Measurements from ENCODE around the gene DHDDS.

Gene DHDDS

DNA sequence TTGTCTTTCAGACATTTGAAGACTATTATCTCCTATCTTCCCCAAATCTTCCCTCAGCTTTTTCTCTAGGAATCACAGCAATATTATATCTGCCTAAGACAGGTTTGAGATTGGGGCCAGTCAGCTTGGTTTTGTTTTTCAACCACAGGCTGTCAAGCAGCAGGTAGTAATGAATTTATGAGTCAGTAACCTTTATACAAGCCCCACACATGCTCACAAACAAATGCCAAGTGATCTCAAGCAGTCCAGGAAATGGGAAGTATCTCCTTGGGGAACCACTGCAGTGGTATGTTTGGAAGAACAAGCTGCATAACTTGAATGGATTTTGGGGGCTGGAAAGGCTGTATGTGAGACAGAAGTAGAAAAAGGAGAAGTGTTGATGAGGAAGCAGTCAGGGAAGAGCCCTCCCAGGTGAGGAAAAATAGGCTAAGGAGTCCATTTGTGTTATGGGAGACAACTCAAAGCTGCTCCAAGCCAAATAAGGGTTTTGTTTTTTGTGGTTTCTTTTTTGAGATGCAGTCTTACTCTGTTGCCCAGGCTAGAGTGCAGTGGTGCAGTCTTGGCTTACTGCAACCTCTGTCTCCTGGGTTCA lies 2.1 kb downstream of the DHDDS start:
- no peak for DNase-seq
- no peaks in the 10 kb centered on the region for H3K9me3 ChIP-seq (ENCODE audit: control insufficient read depth, low read length)
- H3K4ac ChIP-seq (ENCODE audit: low read depth in 1 of 2, low read length in 2 of 2): no peak overlapping the region

DNA sequence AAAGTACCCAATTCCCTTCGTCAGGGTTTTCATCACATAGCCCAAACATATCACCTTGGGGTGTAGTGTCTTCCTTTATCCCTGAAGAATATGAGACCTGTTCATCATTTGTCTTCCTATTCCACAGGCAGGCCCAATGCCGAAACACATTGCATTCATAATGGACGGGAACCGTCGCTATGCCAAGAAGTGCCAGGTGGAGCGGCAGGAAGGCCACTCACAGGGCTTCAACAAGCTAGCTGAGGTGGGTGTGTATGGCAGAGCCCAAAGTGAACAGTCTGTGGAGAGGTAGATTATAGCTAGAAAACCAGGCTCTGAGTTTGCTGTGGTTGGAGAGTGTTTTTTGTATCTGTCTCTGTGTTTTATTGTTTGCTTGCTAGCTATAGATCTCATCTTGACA lies 5.9 kb downstream of the DHDDS start:
- Histone ChIP-seq H2AFZ (ENCODE audit: low read depth, low read length) (no peak overlapping the region), H2AK5ac (ENCODE audit: low read length, severe bottlenecking) (no peak overlapping the region), H3K27ac (ENCODE audit: low read length, poor library complexity, severe bottlenecking) (no peak overlapping the region), H2BK5ac (ENCODE audit: low read depth, low read length, poor library complexity, severe bottlenecking) (no peak overlapping the region), H2BK15ac (ENCODE audit: low read depth, poor library complexity, severe bottlenecking) (no peak overlapping the region), H2BK12ac (ENCODE audit: low read length in 2 of 2) (no peak overlapping the region), H3K27me3 (ENCODE audit: control insufficient read depth in 1 of 2, insufficient read depth in 1 of 2, low read length in 2 of 2) (no peaks in the 10 kb centered on the region), H3K4ac (ENCODE audit: low read depth in 1 of 2, low read length in 2 of 2) (no peak overlapping the region), H3K23ac (ENCODE audit: low read length in 2 of 2) (no peak overlapping the region), H3K9ac (ENCODE audit: low read length) (no peak overlapping the region), H3K4me3 (ENCODE audit: insufficient read depth in 1 of 2, low read depth in 1 of 2, low read length in 2 of 2) (no peak overlapping the region), H3K36me3 (ENCODE audit: control insufficient read depth in 1 of 2, insufficient read depth in 2 of 2, low read depth in 1 of 2, low read length in 2 of 2) (peaks cover 52 to 71% of the 10 kb centered on the region in 2 experiments), H3K14ac (ENCODE audit: low read length in 2 of 2) (no peak overlapping the region), H3K4me2 (ENCODE audit: low read length, poor library complexity, severe bottlenecking) (no peak overlapping the region), H3K79me1 (replicated peaks; ENCODE audit: low read length, poor library complexity, severe bottlenecking) (peaks cover 25% of the 10 kb centered on the region), H3K9me3 (ENCODE audit: control insufficient read depth, low read length) (no peaks in the 10 kb centered on the region), H4K8ac (ENCODE audit: low read length) (no peak overlapping the region), H2BK120ac (ENCODE audit: low read depth, low read length) (no peak overlapping the region), H3K4me1 (ENCODE audit: control insufficient read depth, insufficient read depth, low read depth, low read length) (peaks cover 3% of the 10 kb centered on the region), H3K18ac (ENCODE audit: low read depth in 1 of 2, low read length in 2 of 2) (no peak overlapping the region), H4K91ac (ENCODE audit: low read length) (no peak overlapping the region)
- no peak for DNase-seq
- 99% methylated on average over 6 of the region's 6 CpGs for WGBS

More for the DNA sequence above, 2.1 kb downstream of the DHDDS start:
- Histone ChIP-seq H2AK5ac (ENCODE audit: low read length, severe bottlenecking) (no peak overlapping the region), H2AFZ (ENCODE audit: low read depth, low read length) (no peak overlapping the region), H3K4me1 (ENCODE audit: control insufficient read depth, insufficient read depth, low read depth, low read length) (peaks cover 7% of the 10 kb centered on the region), H2BK120ac (ENCODE audit: low read depth, low read length) (no peak overlapping the region), H2BK15ac (ENCODE audit: low read depth, poor library complexity, severe bottlenecking) (no peak overlapping the region), H2BK12ac (ENCODE audit: low read length in 2 of 2) (no peak overlapping the region), H3K79me1 (replicated peaks; ENCODE audit: low read length, poor library complexity, severe bottlenecking) (peaks cover 18% of the 10 kb centered on the region), H3K27ac (ENCODE audit: low read length, poor library complexity, severe bottlenecking) (no peak overlapping the region), H3K23ac (ENCODE audit: low read length in 2 of 2) (no peak overlapping the region), H4K8ac (ENCODE audit: low read length) (no peak overlapping the region), H3K18ac (ENCODE audit: low read depth in 1 of 2, low read length in 2 of 2) (no peak overlapping the region), H3K4me2 (ENCODE audit: low read length, poor library complexity, severe bottlenecking) (no peak overlapping the region), H3K36me3 (ENCODE audit: control insufficient read depth in 1 of 2, insufficient read depth in 2 of 2, low read depth in 1 of 2, low read length in 2 of 2) (peaks cover 31 to 38% of the 10 kb centered on the region in 2 experiments), H3K4me3 (ENCODE audit: insufficient read depth in 1 of 2, low read depth in 1 of 2, low read length in 2 of 2) (peak overlapping the region in 1 of 2 experiments; percentile 92), H4K91ac (ENCODE audit: low read length) (no peak overlapping the region), H3K9ac (ENCODE audit: low read length) (peak overlapping the region; percentile 18), H3K14ac (ENCODE audit: low read length in 2 of 2) (no peak overlapping the region), H2BK5ac (ENCODE audit: low read depth, low read length, poor library complexity, severe bottlenecking) (no peak overlapping the region), H3K27me3 (ENCODE audit: control insufficient read depth in 1 of 2, insufficient read depth in 1 of 2, low read length in 2 of 2) (no peaks in the 10 kb centered on the region)

DNA sequence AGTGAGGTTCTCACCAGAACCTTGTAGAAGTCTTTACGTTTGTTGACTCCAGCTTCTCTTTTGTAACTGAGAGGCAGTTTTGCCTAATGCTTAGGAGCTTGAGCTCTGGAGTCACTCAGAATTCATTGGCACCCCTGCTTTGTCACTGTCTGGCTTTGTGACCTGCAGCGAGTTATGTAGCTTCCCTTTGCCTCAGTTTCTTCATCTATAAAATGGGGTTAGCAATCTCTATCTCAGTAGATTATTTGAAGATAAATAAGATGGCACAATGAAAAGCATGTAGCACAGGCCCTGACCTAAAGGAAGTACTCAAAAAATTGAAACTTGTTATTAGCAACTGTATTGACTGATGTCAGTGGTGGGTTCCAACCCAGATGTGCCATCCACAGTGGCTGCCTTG lies 8.1 kb downstream of the DHDDS start:
- Histone ChIP-seq H3K4me1 (ENCODE audit: control insufficient read depth, insufficient read depth, low read depth, low read length) (no peaks in the 10 kb centered on the region), H2AFZ (ENCODE audit: low read depth, low read length) (no peak overlapping the region), H4K8ac (ENCODE audit: low read length) (no peak overlapping the region), H2BK12ac (ENCODE audit: low read length in 2 of 2) (no peak overlapping the region), H3K4me3 (ENCODE audit: insufficient read depth in 1 of 2, low read depth in 1 of 2, low read length in 2 of 2) (no peak overlapping the region), H3K18ac (ENCODE audit: low read depth in 1 of 2, low read length in 2 of 2) (no peak overlapping the region), H3K79me1 (replicated peaks; ENCODE audit: low read length, poor library complexity, severe bottlenecking) (peaks cover 24% of the 10 kb centered on the region), H4K91ac (ENCODE audit: low read length) (no peak overlapping the region), H3K27ac (ENCODE audit: low read length, poor library complexity, severe bottlenecking) (no peak overlapping the region), H3K23ac (ENCODE audit: low read length in 2 of 2) (no peak overlapping the region), H3K36me3 (ENCODE audit: control insufficient read depth in 1 of 2, insufficient read depth in 2 of 2, low read depth in 1 of 2, low read length in 2 of 2) (peaks cover 58 to 86% of the 10 kb centered on the region in 2 experiments), H3K27me3 (ENCODE audit: control insufficient read depth in 1 of 2, insufficient read depth in 1 of 2, low read length in 2 of 2) (no peaks in the 10 kb centered on the region), H3K9ac (ENCODE audit: low read length) (no peak overlapping the region), H3K9me3 (ENCODE audit: control insufficient read depth, low read length) (no peaks in the 10 kb centered on the region), H2BK5ac (ENCODE audit: low read depth, low read length, poor library complexity, severe bottlenecking) (no peak overlapping the region), H2BK15ac (ENCODE audit: low read depth, poor library complexity, severe bottlenecking) (no peak overlapping the region), H2BK120ac (ENCODE audit: low read depth, low read length) (no peak overlapping the region), H3K14ac (ENCODE audit: low read length in 2 of 2) (no peak overlapping the region), H2AK5ac (ENCODE audit: low read length, severe bottlenecking) (no peak overlapping the region), H3K4ac (ENCODE audit: low read depth in 1 of 2, low read length in 2 of 2) (no peak overlapping the region), H3K4me2 (ENCODE audit: low read length, poor library complexity, severe bottlenecking) (no peak overlapping the region)
- 100% methylated on average over 1 of the region's 2 CpGs for WGBS
- DNase-seq: no peak

DNA sequence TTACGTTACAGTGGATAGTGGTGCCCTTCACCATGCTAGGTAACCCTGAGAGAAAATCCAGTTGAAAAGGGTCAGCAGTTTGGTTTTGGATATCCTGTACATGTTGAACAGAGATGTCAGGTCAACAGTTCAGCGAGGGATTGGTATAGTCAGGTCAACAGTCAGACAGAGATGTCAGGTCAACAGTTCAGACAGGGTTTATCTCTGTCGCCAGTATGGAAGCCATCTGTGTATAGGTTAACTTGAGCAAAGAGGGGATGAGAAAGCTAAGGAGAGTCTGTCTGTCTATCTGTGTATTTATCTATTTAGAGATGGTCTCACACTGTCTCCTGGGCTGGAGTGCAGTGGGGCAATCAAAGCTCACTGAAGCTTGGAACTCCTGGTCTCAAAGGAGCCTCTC lies 17.7 kb downstream of the DHDDS start:
- Histone ChIP-seq H3K9me3 (ENCODE audit: control insufficient read depth, low read length) (no peaks in the 10 kb centered on the region), H3K14ac (ENCODE audit: low read length in 2 of 2) (no peak overlapping the region), H2BK5ac (ENCODE audit: low read depth, low read length, poor library complexity, severe bottlenecking) (no peak overlapping the region), H4K8ac (ENCODE audit: low read length) (no peak overlapping the region), H3K4me1 (ENCODE audit: control insufficient read depth, insufficient read depth, low read depth, low read length) (no peaks in the 10 kb centered on the region), H3K27ac (ENCODE audit: low read length, poor library complexity, severe bottlenecking) (no peak overlapping the region), H4K91ac (ENCODE audit: low read length) (no peak overlapping the region), H3K27me3 (ENCODE audit: control insufficient read depth in 1 of 2, insufficient read depth in 1 of 2, low read length in 2 of 2) (no peaks in the 10 kb centered on the region), H3K4me2 (ENCODE audit: low read length, poor library complexity, severe bottlenecking) (no peak overlapping the region), H3K79me1 (replicated peaks; ENCODE audit: low read length, poor library complexity, severe bottlenecking) (peaks cover 13% of the 10 kb centered on the region), H3K4me3 (ENCODE audit: insufficient read depth in 1 of 2, low read depth in 1 of 2, low read length in 2 of 2) (no peak overlapping the region), H2BK12ac (ENCODE audit: low read length in 2 of 2) (no peak overlapping the region), H2AK5ac (ENCODE audit: low read length, severe bottlenecking) (no peak overlapping the region), H3K23ac (ENCODE audit: low read length in 2 of 2) (no peak overlapping the region), H2AFZ (ENCODE audit: low read depth, low read length) (no peak overlapping the region), H3K4ac (ENCODE audit: low read depth in 1 of 2, low read length in 2 of 2) (no peak overlapping the region), H2BK120ac (ENCODE audit: low read depth, low read length) (no peak overlapping the region), H3K18ac (ENCODE audit: low read depth in 1 of 2, low read length in 2 of 2) (no peak overlapping the region), H3K9ac (ENCODE audit: low read length) (no peak overlapping the region), H2BK15ac (ENCODE audit: low read depth, poor library complexity, severe bottlenecking) (no peak overlapping the region), H3K36me3 (ENCODE audit: control insufficient read depth in 1 of 2, insufficient read depth in 2 of 2, low read depth in 1 of 2, low read length in 2 of 2) (peaks cover 43 to 84% of the 10 kb centered on the region in 2 experiments)
- 96% methylated on average over 3 of the region's 3 CpGs for WGBS
- DNase-seq: no peak

Measured in mesenchymal stem cell (in vitro differentiated cells and primary cell).